GM12801 (cell line): ENCODE data around the gene SGK2.

ENCODE experiments used
- CTCF ChIP-seq: IDR thresholded peaks from one replicate; pipeline ENCODE4 v1.5.1; 2011; ENCODE audit warnings: control low read depth; ENCODE audit not compliant: insufficient read length; ENCODE audit errors: extremely low read depth

SGK2 gene

GRCh38 chr20:43537921-43538877 is 20.6 kb upstream of the SGK2 start:
- no peak for TF ChIP-seq CTCF

DNA sequence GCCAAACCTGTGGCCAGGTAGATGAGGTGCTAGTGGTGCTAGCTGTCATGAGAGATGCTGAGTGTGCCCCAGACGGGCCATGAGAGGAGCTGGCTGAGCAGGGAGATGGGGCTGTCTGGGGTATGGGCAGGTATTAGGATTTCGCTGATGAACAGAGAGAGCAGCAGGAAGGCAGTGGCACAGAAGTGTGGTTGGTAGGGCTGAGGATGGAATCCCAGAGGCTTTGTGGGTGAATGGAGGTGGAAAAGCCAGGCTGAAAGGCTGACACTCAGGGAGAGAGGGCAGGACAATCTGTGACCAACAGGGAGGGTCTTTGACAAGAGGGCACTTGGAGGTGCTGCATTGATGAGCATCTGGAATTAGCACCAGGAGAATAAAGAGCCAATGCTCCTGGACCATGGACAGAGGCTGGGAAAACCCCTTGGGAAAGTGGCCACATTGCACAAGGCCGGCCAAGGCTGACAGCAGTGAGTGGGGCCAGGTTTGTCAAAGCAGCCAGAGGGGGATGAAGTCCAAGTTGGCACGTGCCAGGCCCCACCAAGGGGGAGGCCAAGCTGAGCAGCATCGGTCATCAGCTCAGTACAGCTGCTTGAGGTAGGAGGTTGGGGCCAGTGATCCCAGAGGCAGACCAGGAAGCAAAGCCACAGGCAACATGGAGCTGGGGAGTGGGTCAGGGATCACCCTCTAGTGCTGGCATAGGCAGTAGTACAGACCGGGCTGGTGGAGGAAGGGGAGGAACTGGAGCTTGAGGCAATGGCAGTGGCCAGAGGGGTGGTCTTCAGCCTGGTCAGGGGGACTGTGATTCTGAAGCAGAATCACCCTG is 19.7 kb upstream of the SGK2 start:
- TF ChIP-seq CTCF = no peak

DNA sequence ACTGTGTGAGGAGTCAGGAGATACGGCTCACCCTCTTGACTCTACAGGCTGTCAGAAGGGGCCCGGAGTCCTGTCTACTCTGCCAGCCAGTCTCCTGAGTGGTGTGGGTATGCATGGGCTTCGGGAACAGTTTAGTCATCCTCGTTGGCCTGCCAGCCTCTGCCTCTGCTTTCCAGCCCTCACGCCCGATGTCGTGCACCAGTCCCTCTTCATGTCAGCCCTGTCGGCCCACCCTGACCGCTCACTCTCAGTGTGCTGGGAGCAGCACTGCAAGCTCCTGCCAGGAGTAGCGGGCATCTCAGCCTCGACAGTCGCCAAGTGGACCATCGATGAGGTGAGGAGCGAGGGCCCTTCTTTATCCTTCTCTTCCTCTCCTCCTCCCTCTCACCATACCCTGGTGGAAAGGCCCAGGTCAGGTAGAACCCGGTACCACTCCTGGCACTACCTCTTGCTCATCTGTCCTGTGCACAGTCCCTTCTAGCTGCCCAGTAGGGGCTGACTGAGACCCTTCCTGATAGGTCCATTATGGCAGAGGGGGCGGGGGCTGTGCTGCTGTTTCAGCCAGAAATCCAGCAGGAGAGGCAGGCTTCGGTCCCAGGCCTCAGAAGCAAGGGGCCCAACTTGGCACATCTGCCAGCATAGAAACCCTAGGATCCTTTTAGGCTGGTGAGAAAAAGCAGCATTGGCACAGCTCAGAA is 18.7 kb upstream of the SGK2 start:
- TF ChIP-seq CTCF = no peak

GRCh38 chr20:43540673-43541060 is 18.2 kb upstream of the SGK2 start:
- TF ChIP-seq CTCF = no peak

DNA sequence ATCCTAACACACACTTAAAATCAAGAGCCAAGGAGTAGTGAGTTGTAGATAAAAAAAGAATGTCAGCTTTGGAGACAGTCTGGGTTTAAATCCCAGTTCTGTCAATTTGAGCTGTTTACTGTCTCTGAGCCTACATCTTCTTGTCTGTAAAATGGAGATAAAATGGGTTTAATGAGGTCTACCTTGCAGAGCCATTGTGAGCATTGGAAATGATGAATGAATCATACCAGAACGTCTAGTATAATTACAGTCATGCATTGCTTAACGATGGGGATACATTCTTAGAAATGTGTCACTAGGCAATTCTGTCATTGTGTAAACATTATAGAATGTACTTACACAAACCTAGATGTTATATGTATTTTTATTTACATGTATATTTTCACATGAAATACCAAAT is 17.6 kb upstream of the SGK2 start:
- no peak for TF ChIP-seq CTCF

DNA sequence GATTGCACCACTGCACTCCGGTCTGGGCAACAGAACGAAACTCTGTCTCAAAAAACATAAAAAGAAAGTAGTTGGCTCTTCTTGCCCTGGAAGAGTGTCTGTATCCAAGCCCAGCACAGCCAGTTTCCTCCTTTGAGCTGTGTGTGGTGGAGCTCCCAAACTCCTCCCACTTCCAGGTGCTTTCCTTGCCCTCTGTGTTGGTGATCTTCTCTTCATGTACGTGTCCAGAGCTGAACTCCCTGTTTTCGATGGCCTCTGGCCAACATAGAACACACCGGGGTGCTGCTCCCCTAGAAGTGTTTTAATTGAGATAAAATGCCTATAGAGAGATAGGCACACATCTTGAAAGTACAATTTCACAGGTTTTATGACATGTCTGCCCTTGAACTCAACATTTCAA is 16.7 kb upstream of the SGK2 start:
- no peak for TF ChIP-seq CTCF

DNA sequence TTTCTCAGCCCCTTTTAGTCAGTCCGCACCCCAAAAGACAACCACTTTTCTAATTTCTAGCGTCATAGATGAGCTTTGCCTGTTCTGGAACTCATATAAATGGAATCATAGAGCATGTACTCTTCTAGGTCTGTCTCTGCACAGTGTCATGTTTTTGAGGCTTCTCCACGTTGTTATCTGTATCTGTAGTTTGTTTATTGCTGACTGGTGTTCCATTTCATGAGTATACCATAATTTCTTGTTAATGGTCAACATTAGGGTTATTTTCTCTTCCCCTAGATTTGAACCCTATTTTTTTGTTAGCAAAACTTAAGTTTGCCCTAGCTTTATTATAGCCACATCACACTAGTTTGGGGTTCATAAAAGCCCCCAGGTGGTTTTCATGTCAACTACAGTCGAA is 16.2 kb upstream of the SGK2 start:
- no peak for TF ChIP-seq CTCF
